Inferior parietal cortex (tissue), 1 donor: ENCODE data around the gene FARP1.

Source experiments
- DNase-seq: peaks from one replicate; pipeline ENCODE4 v3.0.0-alpha.2; 2016; ENCODE audit errors: extremely low spot score

The FARP1 gene

GRCh38 chr13:98309569-98310335 is 166.9 kb downstream of the FARP1 start:
- no peak for DNase-seq

GRCh38 chr13:98310485-98311199 is 167.7 kb downstream of the FARP1 start:
- no peak for DNase-seq

GRCh38 chr13:98311200-98311548 is 168.3 kb downstream of the FARP1 start:
- DNase-seq = no peak

GRCh38 chr13:98312606-98313005 is 169.7 kb downstream of the FARP1 start:
- no peak for DNase-seq

GRCh38 chr13:98313023-98313921 is 170.4 kb downstream of the FARP1 start:
- DNase-seq = no peak

GRCh38 chr13:98313922-98314292 is 171.0 kb downstream of the FARP1 start:
- no peak for DNase-seq

GRCh38 chr13:98315466-98315865 is 172.6 kb downstream of the FARP1 start:
- DNase-seq = no peak

GRCh38 chr13:98315902-98316301 is 173.0 kb downstream of the FARP1 start:
- DNase-seq = no peak

- DNase-seq = no peak
Measured at GRCh38 chr13:98317573-98318171, 174.8 kb downstream of the FARP1 start.

GRCh38 chr13:98318263-98318878 is 175.5 kb downstream of the FARP1 start:
- DNase-seq = no peak

GRCh38 chr13:98320561-98321105 is 177.7 kb downstream of the FARP1 start:
- DNase-seq = no peak

- DNase-seq = no peak
Measured at GRCh38 chr13:98321395-98321794, 178.5 kb downstream of the FARP1 start.

GRCh38 chr13:98322091-98322718 is 179.3 kb downstream of the FARP1 start:
- no peak for DNase-seq

- no peak for DNase-seq
Measured at GRCh38 chr13:98324105-98324504, 181.2 kb downstream of the FARP1 start.

- no peak for DNase-seq
Measured at GRCh38 chr13:98325724-98326123, 182.8 kb downstream of the FARP1 start.

GRCh38 chr13:98326291-98326690 is 183.4 kb downstream of the FARP1 start:
- DNase-seq = no peak

- DNase-seq = no peak
Measured at GRCh38 chr13:98327371-98328270, 184.7 kb downstream of the FARP1 start.

GRCh38 chr13:98328511-98328910 is 185.6 kb downstream of the FARP1 start:
- no peak for DNase-seq

GRCh38 chr13:98332222-98332621 is 189.3 kb downstream of the FARP1 start:
- no peak for DNase-seq

- no peak for DNase-seq
Measured at GRCh38 chr13:98332691-98333090, 189.8 kb downstream of the FARP1 start.
